WI38 (cell line): Measurements from ENCODE around the gene ST3GAL5.

ENCODE experiments used
- H3K4me3 ChIP-seq: 2 replicates; pipeline ENCODE4 v1.5.1; 2011; ENCODE audit warnings: low read depth, mild to moderate bottlenecking, control low read depth, low read length
- TF ChIP-seq, protein P1 (sequence below): IDR thresholded peaks from 2 replicates; pipeline ENCODE4 v1.5.1; 2012; ENCODE audit warnings: low read depth, mild to moderate bottlenecking, control low read depth, low read length

The ST3GAL5 gene

DNA sequence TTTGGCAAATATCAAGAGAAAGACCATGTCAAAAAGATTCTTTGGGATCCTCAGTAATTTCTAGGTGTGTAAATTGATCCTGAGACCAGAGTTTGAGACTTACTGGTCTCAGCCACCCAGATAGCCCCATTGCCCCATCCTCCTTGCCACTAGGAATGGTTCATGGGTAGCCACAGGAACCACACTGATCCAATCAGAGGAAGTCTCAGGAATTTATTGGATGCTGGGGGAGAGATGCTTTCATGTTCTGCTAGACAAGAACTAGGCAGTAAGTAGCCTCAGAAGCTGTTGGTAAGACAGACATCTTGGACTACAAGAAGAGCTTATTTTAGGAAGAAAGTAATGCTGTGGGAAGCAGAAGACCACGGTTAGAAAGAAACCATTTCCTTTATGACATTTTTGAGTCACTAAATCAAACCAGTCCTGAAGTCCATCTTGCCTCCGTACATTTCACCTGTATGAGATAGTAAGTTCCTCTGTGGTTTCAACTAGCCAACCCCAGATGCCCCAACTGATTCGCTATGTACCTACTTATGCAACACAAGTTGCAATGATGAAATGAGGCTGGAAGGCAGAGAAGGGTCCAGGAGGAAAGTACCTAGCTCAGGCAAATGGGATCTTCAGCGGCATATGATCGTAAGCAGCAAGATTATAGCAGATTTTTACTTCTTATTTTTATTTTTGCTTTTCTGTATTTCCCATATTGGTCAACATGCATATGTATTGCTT lies 3.6 kb upstream of the ST3GAL5 start:
- TF ChIP-seq, protein P1, sequence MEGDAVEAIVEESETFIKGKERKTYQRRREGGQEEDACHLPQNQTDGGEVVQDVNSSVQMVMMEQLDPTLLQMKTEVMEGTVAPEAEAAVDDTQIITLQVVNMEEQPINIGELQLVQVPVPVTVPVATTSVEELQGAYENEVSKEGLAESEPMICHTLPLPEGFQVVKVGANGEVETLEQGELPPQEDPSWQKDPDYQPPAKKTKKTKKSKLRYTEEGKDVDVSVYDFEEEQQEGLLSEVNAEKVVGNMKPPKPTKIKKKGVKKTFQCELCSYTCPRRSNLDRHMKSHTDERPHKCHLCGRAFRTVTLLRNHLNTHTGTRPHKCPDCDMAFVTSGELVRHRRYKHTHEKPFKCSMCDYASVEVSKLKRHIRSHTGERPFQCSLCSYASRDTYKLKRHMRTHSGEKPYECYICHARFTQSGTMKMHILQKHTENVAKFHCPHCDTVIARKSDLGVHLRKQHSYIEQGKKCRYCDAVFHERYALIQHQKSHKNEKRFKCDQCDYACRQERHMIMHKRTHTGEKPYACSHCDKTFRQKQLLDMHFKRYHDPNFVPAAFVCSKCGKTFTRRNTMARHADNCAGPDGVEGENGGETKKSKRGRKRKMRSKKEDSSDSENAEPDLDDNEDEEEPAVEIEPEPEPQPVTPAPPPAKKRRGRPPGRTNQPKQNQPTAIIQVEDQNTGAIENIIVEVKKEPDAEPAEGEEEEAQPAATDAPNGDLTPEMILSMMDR, result no peak
- H3K4me3 ChIP-seq, result no peak overlapping the region

DNA sequence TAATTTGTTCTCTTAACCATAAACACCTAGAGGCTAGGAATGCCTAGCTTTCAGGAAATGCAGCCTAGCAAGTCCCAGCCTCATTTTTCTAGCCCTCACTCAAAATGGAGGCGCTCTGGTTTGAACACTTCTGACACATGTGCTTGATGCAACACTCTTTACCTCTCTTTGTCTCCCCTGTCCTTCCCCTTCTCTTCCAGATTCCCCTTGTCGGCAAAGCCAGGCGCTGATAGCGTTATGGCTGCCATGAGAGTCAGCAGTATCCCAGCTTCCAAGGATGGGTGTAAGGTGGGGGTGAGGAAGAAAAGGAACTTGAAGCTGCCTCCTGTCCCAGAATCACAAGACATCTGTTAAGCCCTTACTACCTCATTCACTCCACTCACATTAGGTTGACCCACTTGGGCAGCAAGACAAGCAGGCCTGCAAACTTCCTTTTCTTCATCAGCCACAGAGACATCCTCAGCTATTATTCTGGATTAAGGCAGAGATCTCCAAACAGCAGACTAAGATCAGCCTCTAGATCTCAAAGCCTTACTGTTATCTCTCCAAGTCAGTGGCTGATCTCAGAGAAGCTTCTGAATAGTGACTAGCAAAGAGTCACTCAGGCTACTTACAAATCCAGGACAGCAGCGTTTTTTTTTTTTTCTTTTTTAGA lies 1.9 kb upstream of the ST3GAL5 start:
- no peak overlapping the region for H3K4me3 ChIP-seq
- TF ChIP-seq, protein P1, result no peak

DNA sequence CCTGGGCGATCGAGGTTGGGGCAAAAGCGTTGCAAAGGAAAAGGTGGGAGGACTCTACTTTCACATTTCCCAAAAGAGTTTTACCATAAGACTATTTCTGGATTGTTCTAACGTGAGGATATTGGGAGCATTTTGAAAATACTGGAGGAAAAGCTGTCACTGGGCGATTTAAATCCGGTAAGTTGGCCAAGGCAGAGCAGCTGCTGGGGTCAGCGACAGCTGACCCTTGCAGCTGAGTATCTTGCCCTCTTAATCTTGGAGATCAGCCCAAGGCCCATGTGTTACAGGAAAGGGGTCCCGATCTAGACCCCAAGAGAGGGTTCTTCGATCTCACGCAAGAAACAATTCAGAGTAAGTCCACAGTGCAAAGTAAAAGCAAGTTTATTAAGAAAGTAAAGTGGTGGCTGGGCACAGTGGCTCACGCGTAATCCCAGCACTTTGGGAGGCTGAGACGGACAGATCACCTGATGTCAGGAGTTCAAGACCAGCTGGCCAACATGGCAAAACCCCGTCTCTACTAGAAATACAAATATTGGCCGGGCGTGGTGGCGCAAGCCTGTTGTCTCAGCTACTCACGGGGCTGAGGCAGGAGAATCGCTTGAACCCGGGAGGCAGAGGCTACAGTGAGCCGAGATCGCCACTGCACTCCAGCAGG lies 964 bp upstream of the ST3GAL5 start:
- TF ChIP-seq, protein P1, result no peak
- H3K4me3 ChIP-seq, result peak overlapping the region; percentile 62

DNA sequence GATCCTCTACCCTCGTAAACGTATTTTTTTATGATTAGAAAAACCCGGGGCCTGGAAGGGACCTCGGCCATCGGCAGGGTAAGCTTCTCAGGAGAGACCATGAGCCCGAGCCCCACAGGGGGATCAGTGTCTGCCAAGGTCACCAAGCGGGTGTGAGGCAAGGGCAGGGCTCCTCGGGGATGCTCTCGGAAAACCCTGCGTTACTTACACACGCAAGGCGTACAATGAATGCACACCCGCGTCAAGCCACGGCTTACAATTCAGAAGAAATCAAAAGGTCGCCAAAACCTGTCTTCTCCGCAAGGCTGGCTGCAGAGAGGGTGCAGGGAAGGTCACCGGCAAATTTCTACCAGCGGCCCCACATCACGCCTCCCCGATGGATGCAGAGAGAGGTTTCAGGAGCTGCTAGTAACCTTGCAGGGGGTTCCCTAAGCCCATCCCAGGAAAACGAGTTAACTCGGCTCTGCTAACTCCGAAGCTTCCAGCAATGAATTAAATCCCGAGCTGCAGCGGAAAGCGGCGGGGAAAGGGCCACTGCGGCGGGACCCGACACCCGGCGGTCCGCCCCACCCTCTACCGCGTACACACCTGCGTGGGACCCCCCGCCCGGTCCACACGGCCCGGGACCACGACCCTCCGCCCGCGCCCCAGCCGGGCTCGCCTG lies 638 bp downstream of the ST3GAL5 start:
- TF ChIP-seq, protein P1, result no peak
- H3K4me3 ChIP-seq, result peak overlapping the region; percentile 62

DNA sequence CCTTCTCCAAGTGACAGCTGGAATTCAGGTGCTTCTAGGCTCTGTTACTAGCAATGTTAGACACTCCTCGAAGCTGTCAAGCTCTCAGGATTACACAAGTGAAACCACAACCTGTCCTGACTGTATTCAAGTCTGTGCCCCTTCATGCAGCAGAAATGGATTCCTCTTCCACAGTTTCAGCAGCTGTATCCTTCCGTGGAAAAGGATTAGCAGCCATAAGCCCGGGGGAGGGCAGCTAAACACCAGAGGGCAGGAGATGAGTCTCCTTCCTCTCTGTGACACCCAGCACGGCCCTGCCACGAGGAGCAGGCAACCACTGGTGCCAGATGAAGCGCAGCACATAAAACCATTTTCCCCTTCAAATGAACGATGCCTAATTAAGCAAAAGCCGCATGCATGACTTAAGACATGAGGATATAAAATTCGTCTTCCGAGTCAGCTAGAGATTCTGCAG lies 1.2 kb downstream of the ST3GAL5 start:
- TF ChIP-seq, protein P1, result no peak
- peak overlapping the region; percentile 62 for H3K4me3 ChIP-seq

DNA sequence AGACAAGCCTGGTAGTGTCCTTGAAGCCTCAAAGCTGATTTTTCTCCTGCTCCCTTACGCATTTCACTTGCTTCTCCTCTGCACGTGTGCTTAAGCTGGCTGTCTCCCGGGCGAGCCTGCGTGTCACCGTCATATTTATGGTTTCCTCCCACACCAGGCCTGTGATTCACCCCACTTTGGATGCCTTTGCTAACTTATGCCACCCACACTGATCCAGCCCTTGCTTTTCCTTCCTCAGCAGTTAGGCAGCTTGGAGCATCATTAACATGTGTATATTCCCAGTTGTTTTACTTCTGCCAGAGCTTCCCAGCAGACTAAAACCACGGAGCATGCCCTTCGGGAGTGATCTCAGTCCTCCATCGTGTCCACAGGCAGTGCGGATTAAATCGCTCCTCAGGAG lies 2.2 kb downstream of the ST3GAL5 start:
- TF ChIP-seq, protein P1, result no peak
- peak overlapping the region; percentile 62 for H3K4me3 ChIP-seq
